NCI-H748 (cell line): Measurements from ENCODE around the gene PARP1.
"Not testable (repeated sequence)": the region's sequence is repeated elsewhere in the genome, so short reads cannot be mapped to it uniquely, and the experiment has no call there.

Source experiments
- DNase-seq: peaks from one replicate; lab custom pipeline; 2025; ENCODE audit not compliant: unreplicated experiment; lab: John Stamatoyannopoulos, UW

The PARP1 gene

DNA sequence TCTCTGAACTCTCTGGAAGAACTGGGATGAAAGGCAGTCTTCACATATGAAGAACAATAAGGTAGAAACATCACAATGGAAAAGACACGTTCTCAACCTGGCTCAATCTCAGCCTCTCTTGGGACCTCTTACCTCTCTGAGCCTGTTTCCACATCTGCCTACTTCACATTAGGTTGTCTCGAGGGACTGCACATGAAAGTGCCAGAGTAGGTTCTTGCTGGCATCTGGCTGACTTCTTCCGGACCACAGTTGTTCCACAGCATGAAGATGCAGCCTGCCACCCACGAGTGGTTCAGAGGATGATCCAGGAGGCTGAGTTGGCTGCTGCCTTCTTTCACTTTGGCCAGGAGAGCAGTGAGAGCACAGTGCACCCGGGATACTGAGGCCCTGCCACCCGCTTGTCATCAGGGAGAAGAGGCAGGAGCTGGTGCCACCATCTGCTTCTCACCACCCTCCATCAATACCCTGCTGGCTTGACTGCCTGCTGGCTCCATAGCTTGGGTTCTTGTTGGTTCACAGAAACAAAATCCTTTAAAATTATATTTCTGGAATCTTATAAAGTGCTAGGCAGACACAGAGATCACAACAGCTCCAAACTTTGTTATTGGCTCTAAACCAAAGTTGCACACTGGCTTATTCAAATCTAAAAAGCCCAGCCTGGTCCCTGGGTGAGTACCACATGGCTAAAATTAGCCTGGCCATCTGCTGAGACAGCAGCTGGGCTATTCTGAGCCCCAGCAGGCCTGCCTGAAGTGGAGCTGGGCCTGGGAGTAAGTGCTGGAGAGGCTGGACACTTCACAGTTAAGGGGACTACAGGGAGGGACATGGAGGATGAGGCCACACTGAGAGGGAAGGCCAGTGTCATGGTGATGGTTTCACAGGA, 52.0 kb downstream of the PARP1 start:
- DNase-seq, result no peak

DNA sequence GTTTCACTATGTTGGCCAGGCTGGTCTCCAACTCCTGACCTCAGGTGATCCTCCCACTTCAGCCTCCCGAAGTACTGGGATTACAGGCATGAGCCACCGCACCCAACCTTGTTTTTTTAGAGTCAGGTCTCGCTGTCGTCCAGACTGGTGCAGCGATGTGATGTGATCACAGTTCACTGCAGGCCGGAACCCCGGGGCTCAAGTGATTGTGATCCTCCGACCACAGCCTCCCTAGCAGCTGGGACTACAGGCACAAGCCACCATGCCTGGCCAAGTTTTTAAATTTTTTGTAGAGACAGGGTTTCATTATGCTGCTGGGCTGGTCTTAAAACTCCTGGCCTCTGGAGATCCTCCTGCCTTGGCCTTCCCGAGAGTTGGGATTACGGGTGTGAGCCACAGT, 52.9 kb downstream of the PARP1 start:
- DNase-seq, result no peak

DNA sequence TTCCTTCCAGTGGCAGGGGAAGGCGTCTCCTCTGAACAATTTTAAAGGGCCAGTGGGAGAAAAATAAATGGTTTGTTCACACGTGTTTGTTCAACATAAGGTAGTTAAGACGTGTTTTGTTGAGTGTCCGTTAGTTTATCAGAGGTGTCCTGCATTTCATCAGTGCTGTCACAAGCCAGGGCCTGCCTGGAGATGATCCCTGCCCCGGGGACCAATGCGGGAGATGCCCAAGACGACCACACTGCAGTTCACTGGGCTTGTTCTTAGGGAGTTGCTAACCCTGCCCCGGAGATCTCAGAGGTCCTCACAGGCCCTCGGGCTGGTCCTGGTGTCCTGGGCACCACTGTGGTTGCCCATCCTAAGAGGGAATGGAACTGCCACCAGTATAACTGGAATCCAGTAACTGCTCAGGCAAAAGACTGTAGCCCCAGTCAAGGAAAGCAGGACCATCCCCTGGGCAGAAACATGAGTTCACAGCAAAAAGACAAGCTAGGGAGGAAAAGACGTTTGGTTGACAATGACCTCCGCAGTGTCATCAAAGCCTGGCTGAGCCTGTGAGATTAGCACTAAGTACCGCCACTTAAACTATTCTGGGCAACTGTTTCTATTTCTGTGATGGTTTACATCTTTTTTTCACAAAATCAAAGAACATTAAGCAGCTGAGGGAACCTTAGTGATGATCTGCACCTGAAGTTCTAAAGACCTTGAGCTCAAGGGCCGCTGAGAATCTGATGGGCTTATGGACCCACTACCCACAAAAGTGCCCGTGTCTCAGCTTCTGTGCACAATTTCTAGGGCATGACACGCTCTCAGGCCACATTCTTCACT, 54.0 kb downstream of the PARP1 start:
- no peak for DNase-seq

DNA sequence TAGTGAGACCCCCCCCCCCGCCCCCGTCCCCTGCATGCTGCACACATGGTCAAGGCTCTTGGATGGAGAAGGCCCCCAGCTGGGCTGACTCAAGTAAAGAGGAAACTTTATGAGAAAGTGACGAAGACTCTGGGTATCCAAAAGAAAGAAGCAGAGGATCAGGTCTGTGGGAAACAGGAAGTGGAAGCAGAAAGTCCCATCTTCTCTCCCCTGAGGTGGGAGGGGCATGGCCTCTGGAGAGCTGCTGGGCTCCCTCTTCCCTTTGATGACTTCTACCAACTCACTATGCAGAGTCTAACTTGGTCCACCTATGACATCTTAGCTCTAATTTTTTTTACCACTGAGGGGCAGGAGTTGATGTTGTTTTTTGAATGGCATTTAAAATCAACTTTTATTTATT, 56.2 kb downstream of the PARP1 start:
- DNase-seq, result no peak

DNA sequence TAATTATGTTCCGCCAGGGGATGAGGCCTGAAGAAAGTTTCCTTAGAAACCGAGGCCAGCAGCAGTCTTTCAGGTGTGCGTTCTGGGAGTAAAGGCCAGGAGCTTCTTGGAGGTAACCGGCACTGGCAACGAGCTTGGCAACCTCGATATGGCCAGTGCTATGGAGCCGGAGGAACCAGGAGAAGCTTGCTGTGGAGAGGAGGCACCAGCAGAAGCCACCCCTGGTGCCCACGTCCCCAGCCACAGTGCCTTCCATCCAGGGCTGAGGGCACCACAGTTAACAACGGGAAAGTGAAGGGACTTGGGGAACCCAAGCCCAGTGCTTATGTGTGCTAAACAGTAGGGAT, 57.4 kb downstream of the PARP1 start:
- DNase-seq, result no peak

DNA sequence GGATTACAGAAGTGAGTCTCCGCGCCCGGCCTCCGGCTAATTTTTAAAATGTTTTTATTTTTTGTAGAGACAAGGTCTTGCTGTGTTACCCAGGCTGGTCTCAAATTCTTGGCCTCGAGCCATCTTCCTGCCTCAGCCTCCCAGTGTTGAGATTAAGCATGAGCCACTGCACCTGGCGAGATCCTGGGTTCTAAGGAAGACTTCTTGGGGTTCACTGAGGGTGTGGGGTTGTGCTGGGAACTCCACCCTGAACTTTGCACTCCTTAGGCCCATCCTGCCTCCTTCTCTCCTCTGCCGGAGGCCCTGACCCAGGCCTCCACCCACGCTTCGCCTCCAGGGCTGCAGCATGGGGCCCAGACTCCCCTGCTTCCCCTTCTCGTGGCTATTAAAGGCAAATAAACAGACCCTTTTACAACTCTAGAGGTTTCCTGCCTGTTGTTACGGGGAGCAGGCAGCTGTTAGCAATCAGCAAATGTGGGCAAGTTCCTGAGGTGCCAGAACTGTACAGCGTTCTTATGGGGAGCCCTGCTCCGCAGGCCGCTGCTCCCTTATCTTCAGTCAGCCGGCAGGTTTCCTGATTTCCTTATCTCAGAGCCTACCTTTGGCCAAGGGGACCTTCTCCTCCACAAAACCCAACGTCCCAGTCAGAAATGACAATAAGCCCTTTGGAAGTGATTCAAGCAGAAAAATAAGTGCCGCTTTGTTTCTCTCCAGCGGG, 57.9 kb downstream of the PARP1 start:
- DNase-seq, result no peak

DNA sequence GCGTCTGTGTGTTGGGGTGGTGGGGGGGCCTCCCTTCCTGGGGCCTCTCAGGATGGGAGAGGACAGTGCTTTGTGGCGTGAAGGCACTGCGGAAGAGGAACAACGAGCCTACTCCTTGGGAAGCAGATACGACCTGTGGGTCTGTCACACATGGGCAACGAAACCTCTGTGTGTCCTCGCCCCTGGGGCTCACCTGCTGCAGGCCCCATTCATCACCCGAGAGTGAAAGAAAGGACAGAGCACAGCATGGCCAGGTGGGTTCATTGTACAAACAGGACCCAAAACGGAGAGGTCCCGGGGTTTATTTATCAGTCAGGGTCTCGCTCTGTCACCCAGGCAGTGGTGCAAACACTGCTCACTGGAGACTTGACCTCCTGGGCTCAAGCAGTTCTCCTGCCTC, 58.8 kb downstream of the PARP1 start:
- DNase-seq, result no peak

DNA sequence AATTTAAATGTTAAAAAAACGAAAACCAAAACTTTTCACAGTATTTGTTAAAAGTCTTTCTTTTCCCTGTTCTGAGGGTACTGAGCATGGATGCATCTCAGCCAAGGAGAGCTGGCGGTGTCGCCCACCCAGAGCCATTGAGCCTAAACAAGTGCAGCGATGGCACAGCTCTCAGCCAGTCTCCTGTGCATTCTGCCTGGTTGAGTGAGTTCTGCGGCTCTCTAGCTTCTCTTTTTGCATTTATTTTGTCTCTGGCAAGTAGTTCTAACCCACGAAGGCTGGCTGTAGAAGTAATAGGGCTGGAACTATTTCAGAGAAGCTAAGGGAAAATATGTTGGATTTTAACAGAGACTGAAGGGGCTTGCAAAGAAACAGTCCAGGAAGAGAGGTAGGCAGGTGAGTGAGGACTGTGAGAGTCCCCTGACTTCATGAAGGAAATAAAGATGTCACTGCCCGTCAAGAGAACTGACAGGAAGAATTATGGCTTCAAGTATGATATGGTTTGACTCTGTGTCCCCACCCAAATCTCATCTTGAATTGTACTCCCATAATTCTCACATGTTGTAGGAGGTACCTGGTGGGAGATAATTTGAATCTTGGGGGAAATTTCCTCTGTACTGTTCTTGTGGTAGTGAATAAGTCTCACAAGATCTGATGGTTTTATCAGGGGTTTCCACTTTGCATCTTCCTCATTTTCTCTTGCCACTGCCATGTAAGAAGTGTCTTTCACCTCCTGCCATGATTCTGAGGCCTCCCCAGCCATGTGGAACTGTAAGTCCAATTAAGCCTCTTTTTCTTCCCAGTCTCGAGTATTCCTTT, 63.2 kb downstream of the PARP1 start:
- no peak for DNase-seq

DNA sequence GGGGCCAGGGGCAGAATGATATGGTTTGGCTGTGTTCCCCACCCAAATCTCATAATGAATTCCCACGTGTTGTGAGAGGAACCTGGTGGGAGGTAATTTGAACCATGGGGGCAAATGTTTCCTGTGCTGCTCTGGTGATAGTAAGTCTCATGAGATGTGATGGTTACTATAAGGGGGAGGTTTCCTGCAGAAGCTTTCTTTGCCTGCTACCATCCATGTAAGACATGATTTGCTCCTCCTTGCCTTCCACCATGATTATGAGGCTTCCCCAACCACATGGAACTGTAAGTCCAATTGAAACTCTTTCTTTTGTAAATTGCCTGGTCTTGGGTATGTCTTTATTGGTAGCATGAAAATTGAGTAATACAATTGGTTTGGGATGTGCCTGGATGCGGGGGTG, 65.2 kb downstream of the PARP1 start:
- DNase-seq, result no peak

DNA sequence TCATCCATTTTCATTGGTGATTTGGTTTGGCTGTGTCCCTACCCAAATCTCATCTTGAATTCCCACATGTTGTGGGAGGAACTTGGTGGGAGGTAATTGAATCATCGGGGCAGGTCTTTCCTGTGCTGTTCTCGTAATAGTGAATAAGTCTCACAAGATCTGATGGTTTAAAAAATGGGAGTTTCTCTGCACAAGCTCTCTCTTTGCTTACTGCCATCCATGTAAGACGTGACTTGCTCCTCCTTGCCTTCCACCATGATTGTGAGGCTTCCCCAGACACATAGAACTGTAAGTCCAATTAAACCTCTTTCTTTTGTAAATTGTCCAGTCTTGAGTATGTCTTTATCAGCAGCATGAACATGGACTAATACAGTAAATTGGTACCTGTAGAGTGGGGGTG, 67.8 kb downstream of the PARP1 start:
- DNase-seq, result not testable (repeated sequence)

DNA sequence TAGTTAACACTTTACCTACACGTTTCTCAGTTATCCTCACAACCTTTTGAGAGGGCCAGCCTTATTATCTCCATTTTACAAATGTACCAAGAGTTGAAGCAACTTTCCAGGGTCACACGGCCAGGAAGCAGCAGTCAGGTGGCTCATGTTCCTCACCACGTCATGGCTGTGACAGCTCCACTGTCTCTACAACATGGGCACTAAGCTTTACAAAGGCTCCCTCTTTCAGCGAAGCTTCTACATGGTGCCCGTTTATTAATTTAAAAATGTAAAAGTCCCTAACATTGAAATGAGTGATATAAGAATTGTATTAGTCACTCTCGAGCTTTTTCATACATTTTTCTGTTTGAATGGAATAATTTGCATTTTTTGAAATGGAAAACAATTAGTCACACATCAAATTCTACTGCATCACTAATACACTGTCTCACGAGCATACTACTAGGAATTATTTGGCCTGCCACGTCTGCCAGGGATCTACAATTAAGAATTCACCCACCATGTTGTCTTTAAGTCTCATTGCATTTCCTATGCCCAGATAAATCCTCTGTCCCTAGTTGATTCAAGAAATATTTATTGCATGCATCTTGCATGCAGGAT, 70.5 kb downstream of the PARP1 start:
- no peak for DNase-seq

DNA sequence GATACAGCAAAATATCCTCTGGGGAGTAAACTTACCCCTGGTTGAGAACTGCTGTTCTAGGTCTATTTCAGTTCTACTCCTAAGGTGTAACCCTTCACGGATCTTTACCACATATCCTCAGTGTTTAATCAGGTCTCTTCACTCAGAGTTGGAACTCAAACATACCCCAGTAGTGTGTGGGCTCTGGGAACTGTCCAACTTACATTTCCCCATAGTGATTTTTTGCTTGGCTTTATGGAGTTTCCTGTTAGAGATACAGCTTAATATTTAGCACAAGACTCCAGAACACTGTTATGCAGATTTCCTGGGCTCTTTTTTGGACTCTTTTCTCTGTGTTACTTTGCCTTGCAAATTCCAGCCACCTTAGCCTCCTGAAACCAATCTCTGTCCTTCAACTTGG, 72.2 kb downstream of the PARP1 start:
- DNase-seq, result no peak

DNA sequence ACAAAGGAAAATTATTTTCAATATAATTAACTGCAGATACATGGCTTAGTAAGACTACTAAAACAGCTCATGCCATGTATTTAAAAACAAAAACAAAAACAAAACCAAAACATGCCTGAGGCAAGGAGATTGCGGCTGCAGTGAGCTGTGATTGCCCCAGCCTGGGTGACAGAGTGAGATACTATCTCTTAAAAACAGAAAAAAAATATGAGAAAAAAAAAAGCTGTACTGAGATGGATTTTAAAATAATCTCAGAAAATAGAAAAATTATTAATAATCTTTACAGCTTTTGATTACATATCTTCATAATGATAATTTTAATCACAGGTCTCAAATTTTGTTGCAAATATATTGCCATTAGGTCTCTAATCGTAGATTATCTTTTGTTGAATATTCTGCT, 74.9 kb downstream of the PARP1 start:
- no peak for DNase-seq

DNA sequence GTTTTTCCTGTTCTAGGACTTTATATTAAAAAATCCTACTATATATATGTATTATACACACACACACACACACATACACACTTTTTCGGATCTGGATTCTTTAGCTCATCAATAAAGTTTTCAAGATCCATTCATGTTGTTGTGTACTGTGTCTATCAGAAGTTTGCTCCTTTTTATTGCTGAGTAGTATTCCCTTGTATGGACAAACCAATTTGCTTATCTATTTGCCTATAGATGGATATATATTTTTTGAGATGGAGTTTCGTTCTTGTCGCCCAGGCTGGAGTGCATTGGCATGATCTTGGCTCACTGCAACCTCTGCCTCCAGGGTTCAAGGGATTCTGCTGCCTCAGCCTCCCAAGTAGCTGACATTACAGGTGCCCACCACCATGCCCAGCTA, 78.7 kb downstream of the PARP1 start:
- no peak for DNase-seq

DNA sequence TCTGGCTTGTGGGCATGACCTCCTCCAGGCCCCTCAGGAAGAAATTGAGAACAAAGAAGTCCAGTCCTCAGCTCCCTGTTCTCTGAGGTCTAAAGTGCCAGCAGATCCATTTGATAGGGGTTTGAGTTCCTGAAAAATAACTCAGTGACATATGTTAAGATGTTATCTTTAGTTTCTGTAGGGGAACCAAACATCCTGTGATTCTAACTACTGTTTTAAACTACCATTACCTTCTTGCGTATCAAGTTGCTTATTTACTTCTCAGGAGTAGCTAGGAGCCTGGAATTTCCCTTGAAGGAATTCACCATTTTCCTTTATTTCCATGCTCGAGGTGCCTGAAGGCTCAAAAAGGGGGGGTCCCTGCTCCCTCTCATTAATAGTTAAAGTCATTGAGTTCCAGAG, 80.1 kb downstream of the PARP1 start:
- DNase-seq, result no peak

DNA sequence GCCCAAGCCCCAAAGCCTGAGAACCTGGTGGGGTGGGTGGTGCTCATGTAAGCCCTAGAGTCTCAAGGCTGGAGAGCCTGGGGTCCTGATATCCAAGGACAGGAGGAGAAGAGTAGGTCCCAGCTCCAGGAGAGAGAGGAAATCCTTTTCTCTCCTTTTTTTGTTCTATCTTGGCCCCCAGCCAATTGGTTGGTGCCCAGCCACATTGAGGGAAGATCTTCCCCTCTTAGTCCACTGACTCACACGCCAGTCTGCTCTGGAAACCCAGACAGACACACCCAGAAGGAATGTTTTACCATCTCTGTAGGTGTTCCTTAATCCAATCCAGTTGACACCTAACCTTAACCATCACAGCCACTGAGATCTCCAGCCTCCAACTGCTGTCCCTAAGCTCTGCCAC, 82.7 kb downstream of the PARP1 start:
- DNase-seq, result no peak

DNA sequence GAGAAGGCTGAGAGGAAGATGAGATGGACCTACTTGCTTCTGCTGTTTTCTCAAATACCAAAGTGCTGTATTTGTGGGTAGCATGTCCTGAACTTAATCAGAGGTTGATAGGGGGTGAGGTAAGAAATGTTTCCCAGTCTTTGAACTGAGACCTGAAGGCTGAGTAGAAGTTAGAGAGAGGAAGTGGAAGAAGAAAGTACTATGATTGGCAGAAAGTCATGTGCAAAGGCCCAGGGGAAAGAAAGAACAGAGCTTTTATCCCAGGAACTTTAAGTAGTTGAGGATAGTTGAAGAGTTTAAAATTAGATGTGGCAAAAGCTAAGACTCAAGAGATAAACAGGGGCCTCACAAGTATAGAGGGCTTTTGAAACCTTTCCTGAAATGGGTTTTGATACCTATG, 83.4 kb downstream of the PARP1 start:
- no peak for DNase-seq

DNA sequence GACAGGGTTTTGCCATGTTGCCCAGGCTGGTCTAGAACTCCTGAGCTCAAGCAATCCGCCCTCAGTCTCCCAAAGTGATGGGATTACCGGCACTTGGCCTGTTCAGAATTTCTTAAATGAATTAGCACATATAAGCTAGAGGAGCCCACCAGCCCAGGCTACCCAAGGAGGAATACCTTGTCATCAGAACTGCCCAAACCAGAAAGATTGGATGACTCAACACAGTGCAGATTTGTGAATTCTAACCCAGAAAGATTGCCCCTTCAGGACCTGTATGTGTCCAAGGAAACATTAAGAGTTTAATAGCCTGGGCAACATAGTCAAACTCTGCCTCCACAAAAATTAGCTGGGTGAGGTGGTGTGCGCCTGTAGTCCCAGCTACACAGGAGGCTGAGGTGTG, 84.9 kb downstream of the PARP1 start:
- no peak for DNase-seq

DNA sequence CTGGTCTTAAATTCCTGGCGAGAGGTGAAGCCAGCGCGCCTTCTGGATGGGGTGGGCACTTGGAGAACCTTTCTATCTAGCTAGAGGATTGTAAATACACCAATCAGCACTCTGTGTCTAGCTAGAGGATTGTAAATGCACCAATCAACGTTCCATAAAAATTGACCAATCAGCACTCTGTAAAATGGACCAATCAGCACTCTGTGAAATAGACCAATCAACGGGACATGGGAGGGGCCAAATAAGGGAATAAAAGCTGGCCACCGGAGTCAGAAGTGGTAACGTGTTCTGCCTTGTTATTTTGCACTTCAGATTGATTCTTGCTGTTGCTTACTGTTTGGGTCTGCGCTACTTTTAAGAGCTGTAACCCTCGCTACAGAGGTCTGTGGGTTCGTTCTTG, 87.0 kb downstream of the PARP1 start:
- no peak for DNase-seq

DNA sequence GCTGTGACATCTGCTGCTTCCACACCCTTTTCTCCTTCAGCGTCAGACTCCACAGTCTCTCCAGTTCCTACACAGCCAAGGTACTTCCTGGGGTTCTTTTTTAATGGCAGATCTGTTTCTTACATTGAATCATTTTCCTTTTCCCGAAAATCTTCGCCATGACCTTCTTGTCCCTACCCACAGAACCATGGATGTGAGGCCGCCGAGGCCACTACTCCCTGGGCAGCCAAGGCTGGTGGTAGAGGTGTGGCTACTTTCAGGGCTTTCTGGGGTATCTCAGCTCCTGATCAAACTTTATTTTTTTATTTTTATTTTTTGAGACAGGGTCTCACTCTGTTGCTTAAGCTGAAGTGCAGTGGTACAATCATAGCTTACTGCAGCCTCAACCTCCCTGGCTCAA, 89.4 kb downstream of the PARP1 start:
- DNase-seq, result no peak

DNA sequence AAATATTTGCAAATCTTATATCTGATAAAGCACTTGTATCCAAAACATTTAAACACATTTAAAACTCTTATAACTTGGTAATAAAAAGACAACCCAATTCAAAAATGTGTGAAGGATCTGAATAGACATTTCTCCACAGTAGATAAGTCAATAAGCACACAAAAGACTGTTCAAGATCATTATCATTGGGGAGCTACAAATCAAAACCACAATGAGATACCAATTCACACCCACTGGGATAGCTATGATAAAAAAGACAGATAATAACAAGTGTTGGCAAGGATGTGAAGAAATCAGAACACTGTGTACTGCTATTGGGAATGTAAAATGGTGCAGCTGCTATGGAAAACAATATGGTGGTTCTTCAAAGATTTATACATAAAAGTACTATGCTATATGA, 93.8 kb downstream of the PARP1 start:
- no peak for DNase-seq
